ENCODE measurements around the gene NRSN2. TPM values are rescaled to one million over a fixed set of nuclear protein-coding genes. Genes with fewer than 3 reads are reported as not detected.

The NRSN2 gene
- total RNA-seq, 1 donor from 2014 or later = 89.3 TPM

DNA sequence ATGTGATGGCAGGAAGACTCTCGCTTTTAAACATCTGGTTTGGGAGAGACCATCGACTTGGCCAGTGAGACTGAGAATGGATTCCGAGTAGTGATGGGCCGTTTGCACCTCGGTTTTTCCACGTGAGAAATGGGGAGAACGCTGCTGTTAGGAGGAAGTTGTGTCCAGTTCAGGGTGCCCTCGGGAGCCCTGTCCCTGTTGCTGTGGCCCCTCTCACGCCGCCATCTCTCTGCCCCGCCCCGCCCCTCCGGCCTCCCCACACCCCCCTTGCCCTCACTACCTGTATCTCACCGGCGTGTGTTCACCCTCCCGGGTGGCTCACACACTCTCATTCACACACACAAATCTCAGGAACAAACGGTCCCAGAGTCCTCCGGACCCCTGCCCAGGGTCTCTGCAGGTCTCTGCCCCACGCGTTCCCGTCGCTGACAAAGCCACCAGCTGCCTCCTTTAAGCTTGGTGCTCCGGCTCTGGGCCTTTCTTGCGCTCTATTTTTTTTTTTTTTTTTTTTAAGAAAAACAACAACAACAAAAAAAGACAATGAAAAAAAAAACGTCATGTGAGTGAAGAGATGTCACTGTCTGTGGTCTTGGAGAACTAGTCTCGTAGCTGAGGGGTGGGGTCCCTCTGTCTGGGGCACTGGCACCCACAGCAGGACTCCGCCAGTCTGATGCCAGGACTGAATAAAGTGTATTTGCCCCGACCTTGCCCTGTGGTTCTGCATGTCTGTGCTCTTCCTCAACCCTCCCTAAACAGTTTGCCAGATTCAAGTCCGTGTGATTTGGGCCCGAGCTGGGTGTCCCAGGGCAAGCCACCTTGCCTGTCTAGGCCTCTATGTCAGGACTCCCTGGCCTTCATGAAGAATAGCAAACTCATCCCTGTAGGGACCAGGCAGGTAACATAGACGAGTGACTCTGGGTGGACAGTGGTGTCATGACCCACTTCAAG is 18.6 kb upstream of the NRSN2 start:
- Mint-ChIP-seq H3K4me3 (ENCODE audit: unreplicated experiment) (peak overlapping the region; percentile 81), H3K27ac (ENCODE audit: unreplicated experiment) (peak overlapping the region; percentile 79), H3K9me3 (ENCODE audit: unreplicated experiment) (peaks cover 25% of the 10 kb centered on the region), H3K27me3 (ENCODE audit: unreplicated experiment) (peaks cover 20% of the 10 kb centered on the region), H3K36me3 (ENCODE audit: unreplicated experiment) (no peaks in the 10 kb centered on the region), H3K4me1 (ENCODE audit: low read depth, unreplicated experiment) (peaks cover 20% of the 10 kb centered on the region)
- TF ChIP-seq, protein P1, sequence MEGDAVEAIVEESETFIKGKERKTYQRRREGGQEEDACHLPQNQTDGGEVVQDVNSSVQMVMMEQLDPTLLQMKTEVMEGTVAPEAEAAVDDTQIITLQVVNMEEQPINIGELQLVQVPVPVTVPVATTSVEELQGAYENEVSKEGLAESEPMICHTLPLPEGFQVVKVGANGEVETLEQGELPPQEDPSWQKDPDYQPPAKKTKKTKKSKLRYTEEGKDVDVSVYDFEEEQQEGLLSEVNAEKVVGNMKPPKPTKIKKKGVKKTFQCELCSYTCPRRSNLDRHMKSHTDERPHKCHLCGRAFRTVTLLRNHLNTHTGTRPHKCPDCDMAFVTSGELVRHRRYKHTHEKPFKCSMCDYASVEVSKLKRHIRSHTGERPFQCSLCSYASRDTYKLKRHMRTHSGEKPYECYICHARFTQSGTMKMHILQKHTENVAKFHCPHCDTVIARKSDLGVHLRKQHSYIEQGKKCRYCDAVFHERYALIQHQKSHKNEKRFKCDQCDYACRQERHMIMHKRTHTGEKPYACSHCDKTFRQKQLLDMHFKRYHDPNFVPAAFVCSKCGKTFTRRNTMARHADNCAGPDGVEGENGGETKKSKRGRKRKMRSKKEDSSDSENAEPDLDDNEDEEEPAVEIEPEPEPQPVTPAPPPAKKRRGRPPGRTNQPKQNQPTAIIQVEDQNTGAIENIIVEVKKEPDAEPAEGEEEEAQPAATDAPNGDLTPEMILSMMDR (IDR thresholded peaks at IDR 0.05; ENCODE audit: partially characterized antibody, unreplicated experiment) = no peak
- no peak for DNase-seq

DNA sequence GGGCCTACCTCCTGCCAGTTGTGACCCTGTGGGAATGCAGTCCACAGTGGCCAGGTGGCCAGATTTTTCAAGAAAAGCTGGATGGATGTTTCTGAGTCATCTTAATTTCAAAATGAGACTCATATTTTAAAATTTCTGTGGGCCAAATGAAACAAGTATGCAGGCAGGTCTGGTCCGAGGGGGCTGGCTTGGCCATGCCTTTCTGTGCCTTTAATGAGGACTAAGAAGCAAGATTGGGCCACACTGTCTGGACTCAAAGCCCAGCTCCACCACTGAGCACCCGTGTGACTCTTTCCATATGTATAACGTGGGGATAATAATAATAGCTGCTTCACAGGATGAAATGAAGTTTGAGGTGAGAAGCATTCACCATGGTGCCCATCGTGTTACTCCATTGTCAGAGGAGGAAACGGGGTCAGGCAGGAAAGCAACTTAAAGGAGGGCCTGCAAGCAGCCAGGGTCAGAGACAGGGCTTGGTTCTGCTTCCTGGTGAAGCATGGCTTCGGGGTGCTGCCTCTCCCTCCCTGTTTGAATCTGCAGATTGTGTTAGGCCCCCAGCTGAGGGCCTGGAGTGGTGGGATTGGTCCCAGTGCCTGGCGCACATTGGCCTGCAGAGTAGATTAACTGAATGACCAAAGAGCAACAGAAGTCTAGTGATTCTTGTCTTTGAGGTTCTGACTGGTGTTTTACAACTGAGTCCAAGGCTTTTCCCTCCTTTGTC is 17.8 kb upstream of the NRSN2 start:
- H3K27ac Mint-ChIP-seq (ENCODE audit: unreplicated experiment) = peak overlapping the region; percentile 59
- H3K36me3 Mint-ChIP-seq (ENCODE audit: unreplicated experiment) = no peaks in the 10 kb centered on the region
- no peak for DNase-seq
- peaks cover 22% of the 10 kb centered on the region for H3K9me3 Mint-ChIP-seq (ENCODE audit: unreplicated experiment)
- peak overlapping the region; percentile 81 for H3K4me3 Mint-ChIP-seq (ENCODE audit: unreplicated experiment)
- peaks cover 17% of the 10 kb centered on the region for H3K4me1 Mint-ChIP-seq (ENCODE audit: low read depth, unreplicated experiment)
- TF ChIP-seq, protein P1 (IDR thresholded peaks at IDR 0.05; ENCODE audit: partially characterized antibody, unreplicated experiment) = no peak
- H3K27me3 Mint-ChIP-seq (ENCODE audit: unreplicated experiment) = peaks cover 20% of the 10 kb centered on the region

DNA sequence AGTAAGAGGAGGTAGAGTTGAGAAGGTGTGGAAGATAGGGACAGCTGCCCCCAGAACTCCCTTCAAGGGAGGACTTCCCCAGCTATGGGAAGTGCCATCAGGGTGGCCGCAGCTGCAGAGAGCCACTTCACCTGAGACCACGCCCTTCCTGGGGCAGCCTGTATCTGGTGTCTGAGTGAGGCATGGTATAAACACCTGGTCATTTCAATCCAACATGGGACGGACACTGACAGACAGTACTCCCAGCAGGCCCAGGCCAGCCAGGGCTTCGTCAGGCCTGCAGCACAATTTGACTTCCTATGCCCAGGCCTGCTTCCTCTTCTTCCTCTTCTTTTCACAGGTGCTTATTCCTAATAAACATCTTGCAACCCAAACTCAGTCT is 17.1 kb upstream of the NRSN2 start:
- DNase-seq = no peak

DNA sequence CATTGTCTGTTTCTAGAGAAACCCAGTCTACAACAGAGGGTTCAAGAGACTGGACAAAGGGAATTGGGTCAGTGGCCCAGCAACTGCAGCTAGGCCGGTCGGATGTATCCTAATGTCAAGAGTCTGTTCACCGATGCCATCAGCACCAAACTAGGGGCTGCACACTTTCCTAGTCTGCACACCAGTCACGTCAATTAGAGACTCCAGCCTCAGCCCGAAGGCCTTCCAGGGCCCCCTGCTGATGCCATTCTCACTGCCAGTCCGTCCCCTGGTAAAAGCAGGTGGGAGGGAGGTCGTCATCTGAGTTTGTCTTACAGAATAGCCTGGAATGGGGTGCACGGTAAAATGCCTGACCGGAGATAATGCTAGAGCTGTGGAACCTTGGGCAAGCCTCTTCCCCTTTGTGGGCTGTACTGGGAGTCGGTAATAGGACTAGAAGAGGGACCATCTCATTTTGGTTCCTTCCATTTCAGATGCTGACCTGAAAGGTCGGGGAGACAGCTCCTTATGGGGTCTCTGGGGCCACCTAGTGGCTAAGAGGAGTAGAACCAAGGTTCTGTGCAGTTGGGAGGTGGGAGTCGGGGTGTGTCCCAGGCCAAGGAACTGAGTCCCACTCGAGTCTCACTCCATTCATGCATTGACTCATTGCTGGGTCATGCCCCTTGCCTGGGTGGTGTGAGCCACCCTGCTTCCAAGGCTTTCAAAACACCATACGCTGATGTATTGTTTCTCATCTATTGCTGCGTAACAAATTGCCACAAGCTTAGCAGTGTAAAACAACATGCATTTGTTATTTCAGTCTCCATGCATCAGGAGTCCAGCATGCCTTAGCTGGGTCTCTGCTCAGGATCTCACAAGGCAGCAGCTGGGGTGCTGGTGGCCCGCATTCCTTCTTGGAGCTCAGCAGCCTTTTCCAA is 16.4 kb upstream of the NRSN2 start:
- Mint-ChIP-seq H3K4me3 (ENCODE audit: unreplicated experiment) (peak overlapping the region; percentile 81), H3K27me3 (ENCODE audit: unreplicated experiment) (peaks cover 20% of the 10 kb centered on the region), H3K36me3 (ENCODE audit: unreplicated experiment) (no peaks in the 10 kb centered on the region), H3K27ac (ENCODE audit: unreplicated experiment) (peak overlapping the region; percentile 62), H3K4me1 (ENCODE audit: low read depth, unreplicated experiment) (peaks cover 17% of the 10 kb centered on the region), H3K9me3 (ENCODE audit: unreplicated experiment) (peaks cover 17% of the 10 kb centered on the region)
- TF ChIP-seq, protein P1 (IDR thresholded peaks at IDR 0.05; ENCODE audit: partially characterized antibody, unreplicated experiment) = peak; percentile 80
- DNase-seq = peak; percentile 63

More for the DNA sequence above, 17.1 kb upstream of the NRSN2 start:
- H3K4me1 Mint-ChIP-seq (ENCODE audit: low read depth, unreplicated experiment) = peaks cover 17% of the 10 kb centered on the region
- H3K4me3 Mint-ChIP-seq (ENCODE audit: unreplicated experiment) = peak overlapping the region; percentile 81
- peak overlapping the region; percentile 62 for H3K27ac Mint-ChIP-seq (ENCODE audit: unreplicated experiment)
- TF ChIP-seq, protein P1 (IDR thresholded peaks at IDR 0.05; ENCODE audit: partially characterized antibody, unreplicated experiment) = no peak
- no peaks in the 10 kb centered on the region for H3K36me3 Mint-ChIP-seq (ENCODE audit: unreplicated experiment)
- H3K27me3 Mint-ChIP-seq (ENCODE audit: unreplicated experiment) = peaks cover 21% of the 10 kb centered on the region
- H3K9me3 Mint-ChIP-seq (ENCODE audit: unreplicated experiment) = peaks cover 19% of the 10 kb centered on the region
